H1 (cell line): Measurements from ENCODE around the gene CNIH4. TPM values are rescaled to one million over a fixed set of nuclear protein-coding genes. Genes with fewer than 3 reads are reported as not detected.

Source experiments
- CTCF ChIA-PET: fragments of 300-600 bp; sonication (Branson Sonifier 250); formaldehyde crosslinking; loops from one replicate; lab custom pipeline; 2021; ENCODE audit not compliant: partially characterized antibody; lab: Charles Lee
- POLR2A ChIA-PET: fragments of 300-600 bp; sonication (Branson Sonifier 250); formaldehyde crosslinking; loops from one replicate; lab custom pipeline; 2021; ENCODE audit warnings: inconsistent platforms; ENCODE audit not compliant: partially characterized antibody; lab: Charles Lee
- DNase-seq, 2 experiments: peaks; one replicate each; pipeline versions ENCODE4 v3.0.0 to v3.0.0-alpha.2; 2010 to 2022; ENCODE audit warnings: low spot score in 2 of 2, low read depth in 1 of 2, mixed read lengths in 1 of 2
- FAIRE-seq: peaks from 2 replicates; lab custom pipeline; 2011; peaks lifted over from hg19 to GRCh38; lab: Jason Lieb, UNC
- H2AFZ ChIP-seq: 2 replicates; pipeline ENCODE4 v1.8.1; 2012; ENCODE audit warnings: low read length, inconsistent platforms
- H2AK5ac ChIP-seq: 2 replicates; pipeline ENCODE4 v1.6.1; 2013; ENCODE audit warnings: low read depth, low read length
- H2BK120ac ChIP-seq: replicated peaks from 2 replicates; pipeline ENCODE3; 2013; ENCODE audit warnings: low read depth, low read length, inconsistent platforms
- H2BK12ac ChIP-seq: 2 replicates; pipeline ENCODE4 v1.6.1; 2013; ENCODE audit warnings: low read depth, low read length
- H2BK15ac ChIP-seq: 2 replicates; pipeline ENCODE4 v1.6.1; 2013; ENCODE audit warnings: low read length
- H2BK20ac ChIP-seq: 2 replicates; pipeline ENCODE4 v1.6.1; 2013; ENCODE audit warnings: low read length
- H2BK5ac ChIP-seq: 2 replicates; pipeline ENCODE4 v1.6.1; 2013; ENCODE audit warnings: low read depth, low read length
- H3K14ac ChIP-seq: 2 replicates; pipeline ENCODE4 v1.6.1; 2013; ENCODE audit warnings: inconsistent platforms; ENCODE audit not compliant: insufficient read length
- H3K18ac ChIP-seq: 2 replicates; pipeline ENCODE4 v1.6.1; 2013; ENCODE audit warnings: low read length; ENCODE audit errors: extremely low read depth
- H3K23ac ChIP-seq: 2 replicates; pipeline ENCODE4 v1.6.1; 2013; ENCODE audit warnings: inconsistent platforms; ENCODE audit not compliant: insufficient read length
- H3K23me2 ChIP-seq: 2 replicates; pipeline ENCODE4 v1.6.1; 2013; ENCODE audit warnings: low read depth, low read length
- H3K27ac ChIP-seq: 2 replicates; pipeline ENCODE4 v1.6.1; 2011; ENCODE audit warnings: low read depth, low read length, inconsistent platforms
- H3K27me3 ChIP-seq, 4 experiments: replicated peaks in 1 of 4; 1 replicate in 1 of 4; 2 replicates in 3 of 4; pipeline versions ENCODE4 v1.6.1 to v1.8.1; 2011 to 2013; ENCODE audit warnings: low read length in 3 of 4, mild to moderate bottlenecking in 3 of 4, inconsistent platforms in 2 of 4, mixed read lengths in 2 of 4, moderate library complexity in 1 of 4; ENCODE audit not compliant: control insufficient read depth in 3 of 4, insufficient read depth in 3 of 4; ENCODE audit errors: extremely low read depth in 1 of 4
- H3K36me3 ChIP-seq, 4 experiments: 2 replicates each; pipeline versions ENCODE4 v1.6.1 to v1.8.1; 2011 to 2013; ENCODE audit warnings: mild to moderate bottlenecking in 4 of 4, low read length in 3 of 4, moderate library complexity in 2 of 4, control low read depth in 1 of 4, inconsistent platforms in 1 of 4; ENCODE audit not compliant: insufficient read depth in 4 of 4, control insufficient read depth in 2 of 4
- H3K4ac ChIP-seq: replicated peaks from 2 replicates; pipeline ENCODE3; 2013; ENCODE audit warnings: low read length, low read depth, mixed read lengths, inconsistent platforms; ENCODE audit not compliant: insufficient read length
- H3K4me1 ChIP-seq, 4 experiments: replicated peaks in 1 of 4; 1 replicate in 1 of 4; 2 replicates in 3 of 4; pipeline versions ENCODE4 v1.6.1 to v1.8.1; 2011 to 2013; ENCODE audit warnings: low read length in 3 of 4, inconsistent platforms in 2 of 4, mixed read lengths in 1 of 4; ENCODE audit not compliant: insufficient read depth in 4 of 4, control insufficient read depth in 3 of 4
- H3K4me2 ChIP-seq, 2 experiments: 2 replicates each; pipeline versions ENCODE4 v1.6.1 to v1.8.1; 2011 to 2013; ENCODE audit warnings: low read depth in 2 of 2, low read length in 2 of 2, control low read depth in 1 of 2, inconsistent platforms in 1 of 2, mild to moderate bottlenecking in 1 of 2; ENCODE audit not compliant: insufficient read depth in 1 of 2
- H3K4me3 ChIP-seq, 4 experiments: fragments of 200-600, 300-600 bp in 1 of 4; sonication (generic), shearing (Covaris generic), sonication (Bioruptor Twin) in 1 of 4; 2 replicates each; pipeline versions ENCODE4 v1.5.1 to v1.8.1; 2011 to 2016; ENCODE audit warnings: low read length in 4 of 4, low read depth in 3 of 4, control low read depth in 2 of 4, inconsistent platforms in 2 of 4, mild to moderate bottlenecking in 2 of 4, mixed read lengths in 1 of 4, moderate library complexity in 1 of 4; ENCODE audit not compliant: insufficient read depth in 2 of 4; ENCODE audit errors: extremely low read depth in 1 of 4
- H3K56ac ChIP-seq: replicated peaks from 2 replicates; pipeline ENCODE3; 2013; ENCODE audit warnings: low read depth, mild to moderate bottlenecking, mixed read lengths, low read length, inconsistent platforms; ENCODE audit not compliant: insufficient read length
- H3K79me1 ChIP-seq: 2 replicates; pipeline ENCODE4 v1.6.1; 2013; ENCODE audit warnings: low read depth, low read length, control low read depth
- H3K79me2 ChIP-seq, 2 experiments: 2 replicates each; pipeline versions ENCODE4 v1.6.1 to v1.8.1; 2012 to 2013; ENCODE audit warnings: low read length in 2 of 2, mild to moderate bottlenecking in 2 of 2, inconsistent platforms in 1 of 2; ENCODE audit not compliant: insufficient read depth in 2 of 2, control insufficient read depth in 1 of 2
- H3K9ac ChIP-seq, 4 experiments: replicated peaks in 1 of 4; 1 replicate in 1 of 4; 2 replicates in 3 of 4; pipeline versions ENCODE4 v1.6.1 to v1.8.1; 2011 to 2013; ENCODE audit warnings: low read depth in 3 of 4, low read length in 3 of 4, control low read depth in 2 of 4, mild to moderate bottlenecking in 2 of 4, moderate library complexity in 2 of 4, inconsistent platforms in 1 of 4; ENCODE audit errors: extremely low read depth in 1 of 4
- H3K9me3 ChIP-seq, 2 experiments: 2 replicates each; pipeline versions ENCODE4 v1.6.1 to v1.8.1; 2012 to 2013; ENCODE audit warnings: mild to moderate bottlenecking in 2 of 2, moderate library complexity in 2 of 2, control low read depth in 1 of 2, inconsistent platforms in 1 of 2, low read depth in 1 of 2, low read length in 1 of 2, mixed read lengths in 1 of 2; ENCODE audit not compliant: insufficient read depth in 2 of 2
- H4K20me1 ChIP-seq, 2 experiments: replicated peaks in 1 of 2; 2 replicates each; pipeline versions ENCODE3 to v1.8.1; 2011 to 2013; ENCODE audit warnings: inconsistent platforms in 2 of 2, low read length in 2 of 2, mild to moderate bottlenecking in 1 of 2; ENCODE audit not compliant: insufficient read depth in 2 of 2, control insufficient read depth in 1 of 2
- H4K5ac ChIP-seq: 2 replicates; pipeline ENCODE4 v1.6.1; 2013; ENCODE audit warnings: low read length, low read depth, mixed read lengths, inconsistent platforms; ENCODE audit not compliant: insufficient read length
- H4K8ac ChIP-seq: 2 replicates; pipeline ENCODE4 v1.8.0; 2013; ENCODE audit warnings: mild to moderate bottlenecking, moderate library complexity, low read length, inconsistent platforms; ENCODE audit not compliant: insufficient read depth; ENCODE audit errors: extremely low read depth
- H4K91ac ChIP-seq: replicated peaks from 2 replicates; pipeline ENCODE3; 2013; ENCODE audit warnings: low read length, mixed read lengths, inconsistent platforms; ENCODE audit not compliant: insufficient read length
- CTCF ChIP-seq, 3 experiments: IDR thresholded peaks; 1 replicate in 2 of 3; 2 replicates in 1 of 3; pipeline versions ENCODE4 v1.5.1 to v1.6.1; 2011; ENCODE audit warnings: low read length in 3 of 3, mild to moderate bottlenecking in 3 of 3, inconsistent platforms in 2 of 3, low read depth in 1 of 3, moderate library complexity in 1 of 3; ENCODE audit not compliant: insufficient read depth in 1 of 3; ENCODE audit errors: control extremely low read depth in 1 of 3
- JUN ChIP-seq: IDR thresholded peaks from 2 replicates; pipeline ENCODE4 v1.6.1; 2011; ENCODE audit warnings: low read depth, mild to moderate bottlenecking, improper control_type of control experiment, low read length
- RAD21 ChIP-seq, 2 experiments: IDR thresholded peaks in 1 of 2; conservative IDR thresholded peaks in 1 of 2; 2 replicates each; pipeline ENCODE4 v1.6.1; 2011; ENCODE audit warnings: low read depth in 2 of 2, low read length in 2 of 2, improper control_type of control experiment in 1 of 2, inconsistent platforms in 1 of 2, mild to moderate bottlenecking in 1 of 2, moderate library complexity in 1 of 2
- WGBS, 2 experiments: shearing (Covaris generic) in 1 of 2; methylation state at CpG; one replicate each; pipeline versions ENCODE4 v1.1.6 to v1.1.7; 2013 to 2015; ENCODE audit warnings: low lambda C conversion rate in 2 of 2, mixed read lengths in 2 of 2, inconsistent platforms in 1 of 2, low coverage in 1 of 2, missing lambda C conversion rate in 1 of 2; ENCODE audit not compliant: insufficient replicate concordance in 2 of 2, insufficient coverage in 1 of 2, insufficient read length in 1 of 2; ENCODE audit errors: extremely low coverage in 1 of 2, missing lambda C conversion rate in 1 of 2; 5-methylcytosine and 5-hydroxymethylcytosine counted together
- polyA plus RNA-seq, 7 experiments: library from polyadenylated mRNA; depleted of rRNA in 3 of 7; stranded (reverse) in 5 of 7; unstranded in 2 of 7; fragments of >200 nt in 5 of 7; fragments of 200-250 nt in 2 of 7; gene quantifications; 1 replicate in 5 of 7; 2 replicates in 1 of 7; 4 replicates in 1 of 7; pipeline versions ENCODE4 v1.2.1 to v1.2.3, GENCODE V29; 2011 to 2013; ENCODE audit warnings: missing spikeins in 2 of 7, mixed read lengths in 2 of 7
- total RNA-seq: library from RNA; stranded (reverse); fragmentation: NEBNext Ultra II Directional; extraction: Animal tissue kit (Norgen Biotek cat#: 25700); gene quantifications from 2 replicates; pipeline ENCODE4 v1.2.1, GENCODE V29; 2021

The CNIH4 gene
- total and polyA plus RNA-seq, 2 of the 8 experiments (the other 6 are each of a cell fraction or from before 2014, with no cell fraction given): 76.2 to 151 TPM

- no peak for FAIRE-seq
- 22% methylated on average over 3 of the region's 3 CpGs; no CpG with 5 or more reads in 1 of the 2 experiments for WGBS, 2 experiments
- no peak overlapping the region for H2AFZ ChIP-seq
Observed at GRCh38 chr1:224333309-224333926, 23.3 kb upstream of the CNIH4 start.

More at GRCh38 chr1:224333309-224333926, 23.3 kb upstream of the CNIH4 start:
- Histone ChIP-seq H3K9me3 (0 out of 4 replicates have a peak, but pooled peaks cover 0 to 3% of the 10 kb centered on the region in 2 experiments), H3K36me3 (no peaks in the 10 kb centered on the region), H4K91ac (no peak overlapping the region), H3K27me3 (no peaks in the 10 kb centered on the region), H3K4me3 (no peak overlapping the region), H3K4me1 (no peaks in the 10 kb centered on the region; a peak in 3 of 7 replicates), H3K79me2 (peaks cover 12 to 15% of the 10 kb centered on the region in 2 experiments), H3K56ac (no peak overlapping the region), H4K8ac (no peak overlapping the region), H3K9ac (no peak overlapping the region), H2BK12ac (no peak overlapping the region), H3K18ac (no peak overlapping the region), H3K23ac (no peak overlapping the region), H4K20me1 (no peaks in the 10 kb centered on the region), H2BK5ac (no peak overlapping the region), H3K4ac (no peak overlapping the region), H2AK5ac (no peak overlapping the region), H2BK120ac (no peak overlapping the region), H3K14ac (no peak overlapping the region), H4K5ac (no peak overlapping the region), H3K4me2 (no peak overlapping the region), H2BK15ac (no peak overlapping the region), H3K27ac (no peak overlapping the region), H2BK20ac (no peak overlapping the region), H3K23me2 (peaks cover 8% of the 10 kb centered on the region), H3K79me1 (peaks cover 3% of the 10 kb centered on the region; the same call in 1 of the 2 replicates)
- DNase-seq: no peak
- TF ChIP-seq CTCF (IDR thresholded peaks at IDR 0.05; ENCODE audit: control extremely low read depth in 1 of 3, insufficient read depth in 1 of 3, low read depth in 1 of 3, low read length in 3 of 3) (peak in 2 of 3 experiments; percentile 36 to 69; a peak in 2 of 4 replicates), JUN (no peak), RAD21 (IDR thresholded peaks at IDR 0.05 in 1 of 2, conservative IDR thresholded peaks at IDR 0.05 in 1 of 2; ENCODE audit: low read depth in 2 of 2, low read length in 2 of 2) (peak; percentile 78 to 86)
- CTCF ChIA-PET: interaction anchor here (0.7 to 2.8 kb wide), 21 partner anchors 13 to 522 kb away, joined by 3 to 13 read pairs (median 3); no protein-coding TSS in a partner anchor
- POLR2A ChIA-PET: no interaction called here
